Keratinocyte (primary cell): ENCODE results near the gene PTPRD. TPM values are rescaled to one million over a fixed set of nuclear protein-coding genes. Genes with fewer than 3 reads are reported as not detected.

Experiments
- DNase-seq: peaks from one replicate; pipeline ENCODE4 v3.0.0-alpha.2; 2011; ENCODE audit warnings: low read depth, missing footprints, low spot score
- FAIRE-seq: peaks from 2 replicates; lab custom pipeline; 2011; peaks lifted over from hg19 to GRCh38; lab: Jason Lieb, UNC
- H2AFZ ChIP-seq: 2 replicates; pipeline ENCODE4 v1.6.0; 2012; ENCODE audit warnings: low read length, control low read depth, inconsistent platforms; ENCODE audit not compliant: control insufficient read depth
- H3K27ac ChIP-seq: 2 replicates; pipeline ENCODE4 v1.5.1; 2011; ENCODE audit warnings: low read length; ENCODE audit not compliant: control insufficient read depth, insufficient read depth
- H3K27me3 ChIP-seq: 3 replicates; pipeline ENCODE4 v1.6.0; 2011; ENCODE audit warnings: low read length; ENCODE audit not compliant: control insufficient read depth, insufficient read depth; ENCODE audit errors: extremely low read depth
- H3K36me3 ChIP-seq, 2 experiments: 2 replicates in 1 of 2; 3 replicates in 1 of 2; pipeline ENCODE4 v1.5.1; 2011; ENCODE audit warnings: low read length in 2 of 2, mild to moderate bottlenecking in 1 of 2; ENCODE audit not compliant: control insufficient read depth in 2 of 2, insufficient read depth in 2 of 2; ENCODE audit errors: extremely low read depth in 1 of 2
- H3K4me1 ChIP-seq: 3 replicates; pipeline ENCODE4 v1.5.1; 2011; ENCODE audit warnings: low read length; ENCODE audit not compliant: control insufficient read depth, insufficient read depth; ENCODE audit errors: extremely low read depth
- H3K4me2 ChIP-seq: 3 replicates; pipeline ENCODE4 v1.6.0; 2011; ENCODE audit warnings: low read depth, low read length; ENCODE audit not compliant: control insufficient read depth, insufficient read depth; ENCODE audit errors: extremely low read depth
- H3K4me3 ChIP-seq, 3 experiments: fragments of 200-600 bp in 1 of 3; sonication (generic) in 1 of 3; 2 replicates in 2 of 3; 3 replicates in 1 of 3; pipeline ENCODE4 v1.5.1; 2011 to 2016; ENCODE audit warnings: low read length in 3 of 3, mild to moderate bottlenecking in 3 of 3, control low read depth in 2 of 3, inconsistent platforms in 1 of 3, low read depth in 1 of 3, mixed read lengths in 1 of 3, mixed run types in 1 of 3, moderate library complexity in 1 of 3; ENCODE audit not compliant: control insufficient read depth in 2 of 3, insufficient read depth in 2 of 3; ENCODE audit errors: extremely low read depth in 1 of 3
- H3K79me2 ChIP-seq: 2 replicates; pipeline ENCODE4 v1.6.0; 2012; ENCODE audit warnings: low read length; ENCODE audit not compliant: control insufficient read depth, insufficient read depth
- H3K9ac ChIP-seq: 3 replicates; pipeline ENCODE4 v1.6.0; 2011; ENCODE audit warnings: low read length; ENCODE audit not compliant: control insufficient read depth, insufficient read depth; ENCODE audit errors: extremely low read depth
- H3K9me1 ChIP-seq: 3 replicates; pipeline ENCODE4 v1.6.0; 2011; ENCODE audit warnings: low read length; ENCODE audit not compliant: control insufficient read depth, insufficient read depth; ENCODE audit errors: extremely low read depth
- H3K9me3 ChIP-seq: 2 replicates; pipeline ENCODE4 v1.5.1; 2012; ENCODE audit warnings: low read depth, low read length; ENCODE audit not compliant: control insufficient read depth
- H4K20me1 ChIP-seq: 3 replicates; pipeline ENCODE4 v1.6.0; 2011; ENCODE audit warnings: low read length; ENCODE audit not compliant: control insufficient read depth, insufficient read depth; ENCODE audit errors: extremely low read depth
- EZH2 ChIP-seq: IDR thresholded peaks from one replicate; pipeline ENCODE4 v1.6.1; 2012; ENCODE audit warnings: inconsistent platforms, mild to moderate bottlenecking, low read length, moderate library complexity
- dilution Hi-C: fragments of 300-500 bp; cut with MboI; formaldehyde crosslinking; loops from one replicate; pipeline ENCODE4 v1.7.0; 2020; ENCODE audit warnings: low sequenced_read_pairs; ENCODE audit not compliant: extremely low pct_ligation_motif_present
- polyA plus RNA-seq, 5 experiments: library from polyadenylated mRNA; depleted of rRNA in 3 of 5; stranded (reverse) in 3 of 5; stranded (forward) in 1 of 5; unstranded in 1 of 5; fragments of >200 nt; gene quantifications; 1 replicate in 1 of 5; 2 replicates in 3 of 5; 3 replicates in 1 of 5; pipeline versions ENCODE4 v1.2.1 to v1.2.3, GENCODE V29; 2011 to 2012; ENCODE audit warnings: missing spikeins in 2 of 5, low read depth in 1 of 5, low replicate concordance in 1 of 5
- TF ChIP-seq, protein P1 (sequence below), 3 experiments: IDR thresholded peaks in 1 of 3; conservative IDR thresholded peaks in 1 of 3; optimal IDR thresholded peaks in 1 of 3; 2 replicates in 2 of 3; 3 replicates in 1 of 3; pipeline versions ENCODE3 to v1.5.1; 2011; ENCODE audit warnings: low read length in 3 of 3, mild to moderate bottlenecking in 3 of 3, moderate library complexity in 2 of 3, control low read depth in 1 of 3, inconsistent platforms in 1 of 3; ENCODE audit not compliant: insufficient read depth in 2 of 3; ENCODE audit errors: extremely low read depth in 1 of 3

The PTPRD gene
- polyA plus RNA-seq, 1 donor (not counting 4 experiments of a cell fraction or from before 2014, with no cell fraction given), result 0.10 TPM

GRCh38 chr9:10274175-10274574 lies 338.6 kb downstream of the PTPRD start:
- H3K36me3 ChIP-seq, result no peaks in the 10 kb centered on the region
- no peaks in the 10 kb centered on the region for H3K4me1 ChIP-seq
- H3K79me2 ChIP-seq, result no peaks in the 10 kb centered on the region
- no peak overlapping the region for H2AFZ ChIP-seq
- DNase-seq (no peak), FAIRE-seq (no peak)
- H3K27ac ChIP-seq, result no peak overlapping the region
- H3K4me3 ChIP-seq, result no peak overlapping the region
- no peaks in the 10 kb centered on the region for H3K9me3 ChIP-seq
- H3K9ac ChIP-seq, result no peak overlapping the region
- no peak overlapping the region for H3K4me2 ChIP-seq
- H3K27me3 ChIP-seq, result no peaks in the 10 kb centered on the region
- no peaks in the 10 kb centered on the region for H4K20me1 ChIP-seq
- dilution Hi-C loops, result no loop called here
- H3K9me1 ChIP-seq, result no peaks in the 10 kb centered on the region
- TF ChIP-seq EZH2, result no peak
- TF ChIP-seq, protein P1, sequence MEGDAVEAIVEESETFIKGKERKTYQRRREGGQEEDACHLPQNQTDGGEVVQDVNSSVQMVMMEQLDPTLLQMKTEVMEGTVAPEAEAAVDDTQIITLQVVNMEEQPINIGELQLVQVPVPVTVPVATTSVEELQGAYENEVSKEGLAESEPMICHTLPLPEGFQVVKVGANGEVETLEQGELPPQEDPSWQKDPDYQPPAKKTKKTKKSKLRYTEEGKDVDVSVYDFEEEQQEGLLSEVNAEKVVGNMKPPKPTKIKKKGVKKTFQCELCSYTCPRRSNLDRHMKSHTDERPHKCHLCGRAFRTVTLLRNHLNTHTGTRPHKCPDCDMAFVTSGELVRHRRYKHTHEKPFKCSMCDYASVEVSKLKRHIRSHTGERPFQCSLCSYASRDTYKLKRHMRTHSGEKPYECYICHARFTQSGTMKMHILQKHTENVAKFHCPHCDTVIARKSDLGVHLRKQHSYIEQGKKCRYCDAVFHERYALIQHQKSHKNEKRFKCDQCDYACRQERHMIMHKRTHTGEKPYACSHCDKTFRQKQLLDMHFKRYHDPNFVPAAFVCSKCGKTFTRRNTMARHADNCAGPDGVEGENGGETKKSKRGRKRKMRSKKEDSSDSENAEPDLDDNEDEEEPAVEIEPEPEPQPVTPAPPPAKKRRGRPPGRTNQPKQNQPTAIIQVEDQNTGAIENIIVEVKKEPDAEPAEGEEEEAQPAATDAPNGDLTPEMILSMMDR (optimal IDR thresholded peaks at IDR 0.05 in 1 of 3, IDR thresholded peaks at IDR 0.05 in 1 of 3, conservative IDR thresholded peaks at IDR 0.05 in 1 of 3; ENCODE audit: extremely low read depth in 1 of 3, insufficient read depth in 2 of 3, low read length in 3 of 3), result no peak

GRCh38 chr9:10272830-10273229 lies 340.0 kb downstream of the PTPRD start:
- H3K4me3 ChIP-seq, result no peak overlapping the region
- no peaks in the 10 kb centered on the region for H3K79me2 ChIP-seq
- H3K36me3 ChIP-seq, result no peaks in the 10 kb centered on the region
- no peak for TF ChIP-seq EZH2
- TF ChIP-seq, protein P1 (optimal IDR thresholded peaks at IDR 0.05 in 1 of 3, IDR thresholded peaks at IDR 0.05 in 1 of 3, conservative IDR thresholded peaks at IDR 0.05 in 1 of 3; ENCODE audit: extremely low read depth in 1 of 3, insufficient read depth in 2 of 3, low read length in 3 of 3), result no peak
- H3K4me1 ChIP-seq, result peaks cover 2% of the 10 kb centered on the region
- H3K9me3 ChIP-seq, result no peaks in the 10 kb centered on the region
- no peak for FAIRE-seq
- no peak for DNase-seq
- H4K20me1 ChIP-seq, result no peaks in the 10 kb centered on the region
- dilution Hi-C loops, result no loop called here
- H2AFZ ChIP-seq, result no peak overlapping the region
- H3K27ac ChIP-seq, result no peak overlapping the region
- H3K27me3 ChIP-seq, result no peaks in the 10 kb centered on the region
- H3K4me2 ChIP-seq, result no peak overlapping the region
- H3K9ac ChIP-seq, result no peak overlapping the region
- H3K9me1 ChIP-seq, result no peaks in the 10 kb centered on the region
